ENCODE results near the gene SGK1.
A peak's percentile ranks its signal among the peaks of the same experiment; 100 is the strongest.

The SGK1 gene

DNA sequence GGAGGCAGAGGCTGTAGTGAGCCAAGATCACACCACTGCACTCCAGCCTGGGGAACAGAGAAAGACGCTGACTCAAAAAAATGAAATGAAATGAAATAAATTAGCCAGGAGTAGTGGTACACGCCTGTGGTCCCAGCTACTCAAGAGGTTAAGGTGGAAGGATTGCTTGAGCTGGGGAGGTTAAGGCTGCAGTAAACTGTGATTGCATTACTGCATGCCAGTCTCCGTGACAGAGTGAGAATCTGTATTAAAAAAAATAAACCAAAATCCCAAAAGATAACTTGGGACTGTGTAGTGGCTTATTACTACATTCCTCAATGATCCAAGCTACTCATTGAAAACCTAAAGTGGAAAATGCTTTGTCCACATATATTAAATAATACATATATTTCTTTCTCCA, 87.0 kb downstream of the SGK1 start:
- Histone ChIP-seq H3K27ac (ENCODE audit: insufficient read depth in 1 of 2, low read depth in 1 of 2, low read length in 2 of 2, poor library complexity in 1 of 2, severe bottlenecking in 2 of 2) (no peak overlapping the region), H3K4me3 (ENCODE audit: control insufficient read depth in 1 of 7, extremely low read depth in 1 of 7, insufficient read depth in 4 of 7, low read depth in 2 of 7, low read length in 6 of 7) (no peak overlapping the region), H3K36me3 (ENCODE audit: control insufficient read depth in 4 of 4, insufficient read depth in 4 of 4, low read length in 3 of 4) (no peaks in the 10 kb centered on the region), H3K27me3 (replicated peaks in 2 of 5; ENCODE audit: control insufficient read depth in 4 of 5, insufficient read depth in 5 of 5, low read length in 4 of 5) (no peaks in the 10 kb centered on the region), H3K9me3 (ENCODE audit: control extremely low read depth in 1 of 5, control insufficient read depth in 4 of 5, insufficient read depth in 2 of 5, low read depth in 1 of 5, low read length in 4 of 5) (no peaks in the 10 kb centered on the region), H3K4me1 (ENCODE audit: control extremely low read depth in 1 of 4, control insufficient read depth in 4 of 4, insufficient read depth in 4 of 4, low read length in 3 of 4) (peaks cover 0 to 24% (median 5%) of the 10 kb centered on the region in 4 experiments)
- CTCF ChIA-PET, result interaction anchor here (0.6 to 1.8 kb wide), 3 partner anchors 39 to 52 kb away, joined by 3 to 4 read pairs (median 3); no protein-coding TSS in a partner anchor
- WGBS (ENCODE audit: insufficient coverage), result 100% methylated on average over 2 of the region's 3 CpGs
- POLR2A ChIA-PET, result no interaction called here
- DNase-seq, result no peak

DNA sequence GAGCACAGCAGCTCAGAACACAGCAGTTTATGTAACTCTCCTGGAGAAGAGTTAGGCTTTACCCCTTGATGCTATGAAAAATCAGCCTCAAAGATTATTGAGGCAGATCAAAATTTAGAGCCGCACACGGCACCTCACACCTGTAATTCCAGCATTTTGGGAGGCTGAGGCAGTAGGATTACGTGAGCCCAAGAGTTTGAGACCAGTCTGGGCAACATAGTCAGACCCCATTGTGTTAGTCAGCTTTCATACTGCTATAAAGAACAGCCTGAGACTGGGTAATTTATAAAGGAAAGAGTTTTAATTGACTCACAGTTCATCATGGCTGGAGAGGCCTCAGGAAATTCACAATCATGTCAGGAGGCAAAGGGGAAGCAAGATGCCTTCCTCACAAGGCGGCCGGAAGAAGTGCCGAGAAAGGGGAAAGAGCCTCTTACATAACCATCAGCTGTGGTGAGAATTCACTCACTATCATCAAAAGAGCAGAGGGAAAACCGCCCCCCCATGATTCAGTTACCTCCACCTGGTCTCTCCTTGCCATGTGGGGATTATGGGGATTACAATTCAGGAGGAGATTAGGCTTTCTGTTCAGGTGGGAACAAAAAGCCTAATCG, 87.7 kb downstream of the SGK1 start:
- Histone ChIP-seq H3K27ac (ENCODE audit: insufficient read depth in 1 of 2, low read depth in 1 of 2, low read length in 2 of 2, poor library complexity in 1 of 2, severe bottlenecking in 2 of 2) (no peak overlapping the region), H3K9me3 (ENCODE audit: control extremely low read depth in 1 of 5, control insufficient read depth in 4 of 5, insufficient read depth in 2 of 5, low read depth in 1 of 5, low read length in 4 of 5) (no peaks in the 10 kb centered on the region), H3K36me3 (ENCODE audit: control insufficient read depth in 4 of 4, insufficient read depth in 4 of 4, low read length in 3 of 4) (no peaks in the 10 kb centered on the region), H3K27me3 (replicated peaks in 2 of 5; ENCODE audit: control insufficient read depth in 4 of 5, insufficient read depth in 5 of 5, low read length in 4 of 5) (no peaks in the 10 kb centered on the region), H3K4me1 (ENCODE audit: control extremely low read depth in 1 of 4, control insufficient read depth in 4 of 4, insufficient read depth in 4 of 4, low read length in 3 of 4) (peaks cover 0 to 19% (median 3%) of the 10 kb centered on the region in 4 experiments), H3K4me3 (ENCODE audit: control insufficient read depth in 1 of 7, extremely low read depth in 1 of 7, insufficient read depth in 4 of 7, low read depth in 2 of 7, low read length in 6 of 7) (peak overlapping the region in 1 of 7 experiments; percentile 60)
- peak; percentile 44 to 71 (median 66) for DNase-seq
- WGBS (ENCODE audit: insufficient coverage), result 21% methylated on average over 4 of the region's 8 CpGs
- CTCF ChIA-PET, result interaction anchor here (0.9 to 1.8 kb wide), 2 partner anchors 14 to 43 kb away, joined by 3 to 4 read pairs; no protein-coding TSS in a partner anchor
- POLR2A ChIA-PET, result no interaction called here

DNA sequence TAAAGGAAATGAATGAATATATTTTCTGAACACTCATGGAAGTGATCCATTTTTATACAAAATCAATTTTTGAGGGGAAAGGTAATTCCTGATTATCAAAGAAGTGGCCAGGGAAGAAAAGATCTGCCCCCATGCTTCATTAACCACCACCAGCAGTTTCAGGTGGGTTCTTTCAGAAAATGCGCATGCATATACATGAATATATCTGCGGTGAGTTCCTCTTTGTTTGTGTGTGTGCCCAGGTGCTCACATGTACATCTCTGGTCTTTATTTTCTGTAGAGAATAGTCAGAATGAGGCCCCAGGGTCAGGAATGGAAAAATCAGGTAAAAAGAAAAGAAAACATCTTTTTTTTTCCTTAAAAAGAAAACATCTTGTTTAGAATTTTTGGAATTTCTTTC, 88.4 kb downstream of the SGK1 start:
- Histone ChIP-seq H3K4me1 (ENCODE audit: control extremely low read depth in 1 of 4, control insufficient read depth in 4 of 4, insufficient read depth in 4 of 4, low read length in 3 of 4) (peaks cover 0 to 16% (median 3%) of the 10 kb centered on the region in 4 experiments), H3K9me3 (ENCODE audit: control extremely low read depth in 1 of 5, control insufficient read depth in 4 of 5, insufficient read depth in 2 of 5, low read depth in 1 of 5, low read length in 4 of 5) (no peaks in the 10 kb centered on the region), H3K27me3 (replicated peaks in 2 of 5; ENCODE audit: control insufficient read depth in 4 of 5, insufficient read depth in 5 of 5, low read length in 4 of 5) (no peaks in the 10 kb centered on the region), H3K36me3 (ENCODE audit: control insufficient read depth in 4 of 4, insufficient read depth in 4 of 4, low read length in 3 of 4) (no peaks in the 10 kb centered on the region), H3K4me3 (ENCODE audit: control insufficient read depth in 1 of 7, extremely low read depth in 1 of 7, insufficient read depth in 4 of 7, low read depth in 2 of 7, low read length in 6 of 7) (peak overlapping the region in 1 of 7 experiments; percentile 60), H3K27ac (ENCODE audit: insufficient read depth in 1 of 2, low read depth in 1 of 2, low read length in 2 of 2, poor library complexity in 1 of 2, severe bottlenecking in 2 of 2) (no peak overlapping the region)
- no peak for DNase-seq
- ChIA-PET POLR2A (no interaction called here), CTCF (interaction anchor here (0.9 to 1.8 kb wide), 2 partner anchors 15 to 43 kb away, joined by 3 to 4 read pairs; no protein-coding TSS in a partner anchor)
- WGBS (ENCODE audit: insufficient coverage), result no CpG with 5 or more reads among the region's 2 CpGs

DNA sequence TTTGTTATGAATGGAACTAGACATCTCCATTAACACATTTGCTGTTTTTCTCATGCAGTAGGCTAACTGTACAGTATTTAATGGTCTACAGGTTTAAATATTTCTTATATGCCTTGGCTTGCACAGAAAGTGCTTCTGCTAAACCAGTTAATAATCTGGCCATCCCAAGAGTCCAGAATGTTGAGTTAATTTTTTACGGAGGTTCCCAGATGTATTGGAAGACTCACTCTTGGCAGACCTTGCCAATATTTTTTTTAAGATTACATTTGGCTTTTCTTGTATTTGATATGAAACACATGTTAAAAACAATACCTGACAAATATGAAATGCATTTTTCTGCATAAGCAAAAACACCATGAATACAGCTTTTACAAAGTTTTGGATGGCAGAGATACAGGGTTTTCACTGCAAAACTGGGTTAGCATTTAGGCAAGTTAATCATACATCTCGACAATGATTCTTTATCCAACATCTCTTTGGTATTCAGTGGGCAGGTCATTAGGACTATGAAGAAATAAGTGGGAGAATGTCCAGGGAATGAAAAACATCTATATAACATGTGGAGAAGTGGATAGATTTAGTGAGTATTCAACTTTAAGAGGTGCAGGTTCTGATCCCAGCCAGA, 94.0 kb downstream of the SGK1 start:
- Histone ChIP-seq H3K9me3 (ENCODE audit: control extremely low read depth in 1 of 5, control insufficient read depth in 4 of 5, insufficient read depth in 2 of 5, low read depth in 1 of 5, low read length in 4 of 5) (no peaks in the 10 kb centered on the region), H3K36me3 (ENCODE audit: control insufficient read depth in 4 of 4, insufficient read depth in 4 of 4, low read length in 3 of 4) (no peaks in the 10 kb centered on the region), H3K4me1 (ENCODE audit: control extremely low read depth in 1 of 4, control insufficient read depth in 4 of 4, insufficient read depth in 4 of 4, low read length in 3 of 4) (no peaks in the 10 kb centered on the region), H3K27ac (ENCODE audit: insufficient read depth in 1 of 2, low read depth in 1 of 2, low read length in 2 of 2, poor library complexity in 1 of 2, severe bottlenecking in 2 of 2) (no peak overlapping the region), H3K27me3 (replicated peaks in 2 of 5; ENCODE audit: control insufficient read depth in 4 of 5, insufficient read depth in 5 of 5, low read length in 4 of 5) (no peaks in the 10 kb centered on the region), H3K4me3 (ENCODE audit: control insufficient read depth in 1 of 7, extremely low read depth in 1 of 7, insufficient read depth in 4 of 7, low read depth in 2 of 7, low read length in 6 of 7) (no peak overlapping the region)
- POLR2A ChIA-PET, result no interaction called here
- CTCF ChIA-PET, result no interaction called here
- no peak for DNase-seq
- WGBS (ENCODE audit: insufficient coverage), result no CpG with 5 or more reads among the region's 2 CpGs

DNA sequence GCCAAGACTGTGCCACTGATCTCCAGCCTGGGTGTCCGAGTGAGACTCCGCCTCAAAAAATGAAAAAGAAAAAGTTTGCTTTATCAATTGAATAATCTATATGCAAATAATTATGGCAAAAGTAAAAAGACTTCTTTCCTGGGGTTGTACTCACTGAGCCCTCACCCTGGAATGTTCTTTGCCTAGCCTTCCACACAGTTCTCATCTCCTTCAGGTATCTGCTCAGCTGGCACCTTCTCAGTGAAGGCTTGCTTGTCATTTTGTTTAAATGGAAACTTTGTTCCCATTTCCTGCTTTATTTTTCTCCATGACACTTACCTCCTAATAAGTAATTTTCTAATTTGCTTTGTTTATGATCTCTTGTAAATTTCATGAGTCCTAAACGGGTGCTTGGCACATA, 96.7 kb downstream of the SGK1 start:
- peaks cover 0 to 9% (median 0%) of the 10 kb centered on the region in 4 experiments for H3K4me1 ChIP-seq (ENCODE audit: control extremely low read depth in 1 of 4, control insufficient read depth in 4 of 4, insufficient read depth in 4 of 4, low read length in 3 of 4)
- no CpG with 5 or more reads among the region's 3 CpGs for WGBS (ENCODE audit: insufficient coverage)
- H3K36me3 ChIP-seq (ENCODE audit: control insufficient read depth in 4 of 4, insufficient read depth in 4 of 4, low read length in 3 of 4), result no peaks in the 10 kb centered on the region
- POLR2A ChIA-PET, result no interaction called here
- no peaks in the 10 kb centered on the region for H3K9me3 ChIP-seq (ENCODE audit: control extremely low read depth in 1 of 5, control insufficient read depth in 4 of 5, insufficient read depth in 2 of 5, low read depth in 1 of 5, low read length in 4 of 5)
- CTCF ChIA-PET, result no interaction called here
- no peak overlapping the region for H3K4me3 ChIP-seq (ENCODE audit: control insufficient read depth in 1 of 7, extremely low read depth in 1 of 7, insufficient read depth in 4 of 7, low read depth in 2 of 7, low read length in 6 of 7)
- DNase-seq, result no peak
- H3K27ac ChIP-seq (ENCODE audit: insufficient read depth in 1 of 2, low read depth in 1 of 2, low read length in 2 of 2, poor library complexity in 1 of 2, severe bottlenecking in 2 of 2), result no peak overlapping the region
- H3K27me3 ChIP-seq (replicated peaks in 2 of 5; ENCODE audit: control insufficient read depth in 4 of 5, insufficient read depth in 5 of 5, low read length in 4 of 5), result no peaks in the 10 kb centered on the region

DNA sequence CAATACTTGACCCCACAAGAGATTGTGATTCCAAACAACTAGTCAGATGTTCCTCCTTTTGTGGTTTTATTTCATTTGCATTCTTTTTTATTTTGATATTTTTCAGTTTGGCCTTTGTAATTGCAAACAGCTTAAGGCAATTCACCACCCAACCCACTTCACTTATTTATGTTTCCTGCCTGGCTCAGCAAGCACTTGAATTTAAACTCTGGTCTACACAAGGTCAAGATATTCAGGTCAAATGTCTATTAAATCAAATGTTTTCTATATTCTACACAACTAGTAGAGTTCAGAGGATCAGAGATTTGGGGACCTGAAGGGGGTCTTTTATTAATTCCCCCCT, 100.1 kb downstream of the SGK1 start:
- ChIA-PET POLR2A (no interaction called here), CTCF (no interaction called here)
- Histone ChIP-seq H3K27ac (ENCODE audit: insufficient read depth in 1 of 2, low read depth in 1 of 2, low read length in 2 of 2, poor library complexity in 1 of 2, severe bottlenecking in 2 of 2) (no peak overlapping the region), H3K4me1 (ENCODE audit: control extremely low read depth in 1 of 4, control insufficient read depth in 4 of 4, insufficient read depth in 4 of 4, low read length in 3 of 4) (peaks cover 0 to 11% (median 0%) of the 10 kb centered on the region in 4 experiments), H3K36me3 (ENCODE audit: control insufficient read depth in 4 of 4, insufficient read depth in 4 of 4, low read length in 3 of 4) (no peaks in the 10 kb centered on the region), H3K27me3 (replicated peaks in 2 of 5; ENCODE audit: control insufficient read depth in 4 of 5, insufficient read depth in 5 of 5, low read length in 4 of 5) (no peaks in the 10 kb centered on the region), H3K9me3 (ENCODE audit: control extremely low read depth in 1 of 5, control insufficient read depth in 4 of 5, insufficient read depth in 2 of 5, low read depth in 1 of 5, low read length in 4 of 5) (no peaks in the 10 kb centered on the region), H3K4me3 (ENCODE audit: control insufficient read depth in 1 of 7, extremely low read depth in 1 of 7, insufficient read depth in 4 of 7, low read depth in 2 of 7, low read length in 6 of 7) (no peak overlapping the region)
- no peak for DNase-seq

DNA sequence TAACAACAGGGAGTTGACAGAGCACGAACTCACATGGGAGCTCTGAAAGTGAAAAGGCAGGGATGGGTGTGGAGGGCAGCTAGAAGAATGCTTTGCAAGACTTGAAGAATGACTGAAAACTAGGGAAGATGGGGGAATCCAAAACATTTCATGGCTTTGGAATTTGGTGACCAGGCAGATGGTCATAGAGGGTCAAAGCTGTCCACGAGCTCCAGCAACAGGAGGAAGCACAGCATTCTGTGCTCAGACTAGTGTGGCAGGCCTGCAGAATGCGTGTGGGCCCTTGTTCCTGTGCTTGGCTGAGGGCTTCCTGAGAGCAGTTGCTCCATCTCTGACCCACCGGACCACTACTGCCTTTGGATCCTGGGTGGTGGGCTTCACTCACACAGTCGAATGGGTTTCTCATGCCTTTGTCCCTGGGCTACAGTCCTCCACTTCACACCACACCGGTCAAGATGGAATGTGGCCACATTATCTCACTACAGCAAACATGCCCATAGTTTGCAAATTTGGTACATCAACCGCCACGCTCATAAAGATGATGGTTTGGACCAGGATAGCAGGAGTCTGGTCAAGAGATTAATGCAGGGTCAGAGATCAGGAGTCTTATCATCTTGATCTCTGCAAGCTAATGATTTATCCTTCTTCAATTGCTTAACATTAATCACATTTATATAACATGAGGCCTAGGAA, 100.7 kb downstream of the SGK1 start:
- Histone ChIP-seq H3K4me3 (ENCODE audit: control insufficient read depth in 1 of 7, extremely low read depth in 1 of 7, insufficient read depth in 4 of 7, low read depth in 2 of 7, low read length in 6 of 7) (no peak overlapping the region), H3K27me3 (replicated peaks in 2 of 5; ENCODE audit: control insufficient read depth in 4 of 5, insufficient read depth in 5 of 5, low read length in 4 of 5) (no peaks in the 10 kb centered on the region), H3K9me3 (ENCODE audit: control extremely low read depth in 1 of 5, control insufficient read depth in 4 of 5, insufficient read depth in 2 of 5, low read depth in 1 of 5, low read length in 4 of 5) (no peaks in the 10 kb centered on the region), H3K27ac (ENCODE audit: insufficient read depth in 1 of 2, low read depth in 1 of 2, low read length in 2 of 2, poor library complexity in 1 of 2, severe bottlenecking in 2 of 2) (no peak overlapping the region), H3K36me3 (ENCODE audit: control insufficient read depth in 4 of 4, insufficient read depth in 4 of 4, low read length in 3 of 4) (no peaks in the 10 kb centered on the region), H3K4me1 (ENCODE audit: control extremely low read depth in 1 of 4, control insufficient read depth in 4 of 4, insufficient read depth in 4 of 4, low read length in 3 of 4) (peaks cover 0 to 11% (median 0%) of the 10 kb centered on the region in 4 experiments)
- 88% methylated on average over 5 of the region's 8 CpGs for WGBS (ENCODE audit: insufficient coverage)
- no peak for DNase-seq
- CTCF ChIA-PET, result no interaction called here
- POLR2A ChIA-PET, result no interaction called here

Data from common myeloid progenitor, CD34-positive (primary cell).